WTC11 (cell line): ENCODE results near the gene ITGA8. TPM values are rescaled to one million over a fixed set of nuclear protein-coding genes. Genes with fewer than 3 reads are reported as not detected.

ENCODE experiments used
- ATAC-seq: fragments of 200-7000 bp; cut with Tn5 transposase; 2 replicates; pipeline ENCODE4 v1.10.0; 2021; ENCODE audit warnings: mild to moderate bottlenecking, moderate library complexity
- CTCF ChIA-PET: fragments of 300-600 bp; sonication (Branson Sonifier 250); formaldehyde crosslinking; loops from one replicate; lab custom pipeline; 2021; ENCODE audit warnings: antibody characterized with exemption; lab: Charles Lee
- POLR2A ChIA-PET: fragments of 350-600 bp; sonication (Branson Sonifier 250); formaldehyde crosslinking; loops from one replicate; lab custom pipeline; 2021; ENCODE audit warnings: antibody characterized with exemption; lab: Charles Lee
- DNase-seq: peaks from one replicate; pipeline ENCODE4 v3.0.0; 2021; ENCODE audit warnings: low spot score
- H3K27ac Mint-ChIP-seq: 2 replicates; pipeline ENCODE4 v1.8.0; 2021; ENCODE audit warnings: mixed read lengths
- H3K27me3 Mint-ChIP-seq: 2 replicates; pipeline ENCODE4 v1.8.0; 2021; ENCODE audit warnings: low read depth, mild to moderate bottlenecking, moderate library complexity, mixed read lengths
- H3K36me3 Mint-ChIP-seq: 2 replicates; pipeline ENCODE4 v1.8.0; 2021; ENCODE audit warnings: mixed read lengths
- H3K4me1 Mint-ChIP-seq: 2 replicates; pipeline ENCODE4 v1.8.0; 2022; ENCODE audit warnings: mixed read lengths
- H3K4me3 Mint-ChIP-seq: 2 replicates; pipeline ENCODE4 v1.8.0; 2021; ENCODE audit warnings: mild to moderate bottlenecking, moderate library complexity, mixed read lengths
- H3K9me3 Mint-ChIP-seq: 2 replicates; pipeline ENCODE4 v1.8.0; 2021; ENCODE audit warnings: mixed read lengths
- AFF4 ChIP-seq: sonication (generic); formaldehyde crosslinking; IDR thresholded peaks from 2 replicates; pipeline ENCODE4 v1.8.1; 2023; ENCODE audit warnings: mild to moderate bottlenecking, missing genetic modification reagents, borderline replicate concordance
- ATF6 ChIP-seq: sonication (generic); formaldehyde crosslinking; IDR thresholded peaks from 2 replicates; pipeline ENCODE4 v1.8.1; 2023; ENCODE audit warnings: mild to moderate bottlenecking, missing genetic modification reagents
- E2F1 ChIP-seq: sonication (generic); formaldehyde crosslinking; IDR thresholded peaks from 2 replicates; pipeline ENCODE4 v1.8.0; 2022; ENCODE audit warnings: mild to moderate bottlenecking, missing genetic modification reagents
- EMX1 ChIP-seq: fragments of 250-450 bp; sonication (Bioruptor Pico); IDR thresholded peaks from 2 replicates; pipeline ENCODE4 v1.8.0; 2021; ENCODE audit warnings: mild to moderate bottlenecking
- ETV6 ChIP-seq: sonication (generic); formaldehyde crosslinking; IDR thresholded peaks from 2 replicates; pipeline ENCODE4 v1.8.1; 2022; ENCODE audit warnings: mild to moderate bottlenecking, missing genetic modification reagents
- HMGA2 ChIP-seq: fragments of 250-450 bp; sonication (Bioruptor Pico); IDR thresholded peaks from 2 replicates; pipeline ENCODE4 v1.4.0; 2021; ENCODE audit warnings: mild to moderate bottlenecking, moderate library complexity
- IRF1 ChIP-seq: sonication (generic); formaldehyde crosslinking; IDR thresholded peaks from 2 replicates; pipeline ENCODE4 v1.8.0; 2023; ENCODE audit warnings: missing genetic modification reagents
- NFATC4 ChIP-seq: fragments of 250-450 bp; sonication (Bioruptor Pico); IDR thresholded peaks from 2 replicates; pipeline ENCODE4 v1.9.0; 2021; ENCODE audit warnings: mild to moderate bottlenecking
- NR2C2 ChIP-seq: sonication (generic); formaldehyde crosslinking; IDR thresholded peaks from 2 replicates; pipeline ENCODE4 v1.8.0; 2022; ENCODE audit warnings: mild to moderate bottlenecking, missing genetic modification reagents
- NR3C1 ChIP-seq: sonication (generic); formaldehyde crosslinking; conservative IDR thresholded peaks from 2 replicates; pipeline ENCODE4 v1.8.1; 2023; ENCODE audit warnings: low read depth, mild to moderate bottlenecking, missing genetic modification reagents
- PRRX2 ChIP-seq: fragments of 250-450 bp; sonication (Bioruptor Pico); IDR thresholded peaks from 2 replicates; pipeline ENCODE4 v1.8.0; 2021; ENCODE audit warnings: mild to moderate bottlenecking
- SOX15 ChIP-seq: fragments of 250-450 bp; sonication (Bioruptor Pico); IDR thresholded peaks from 2 replicates; pipeline ENCODE4 v1.9.0; 2021; ENCODE audit warnings: mild to moderate bottlenecking
- USF1 ChIP-seq: sonication (generic); formaldehyde crosslinking; IDR thresholded peaks from 2 replicates; pipeline ENCODE4 v1.8.0; 2022; ENCODE audit warnings: mild to moderate bottlenecking, missing genetic modification reagents
- ZBTB21 ChIP-seq: sonication (generic); formaldehyde crosslinking; IDR thresholded peaks from 2 replicates; pipeline ENCODE4 v1.8.1; 2023; ENCODE audit warnings: mild to moderate bottlenecking, missing genetic modification reagents, borderline replicate concordance
- total RNA-seq: library from RNA; stranded (reverse); gene quantifications from 3 replicates; pipeline ENCODE4 v1.2.3, GENCODE V29; 2021
- TF ChIP-seq, protein P1 (sequence below): fragments of 250-450 bp; sonication (Bioruptor Pico); conservative IDR thresholded peaks from 2 replicates; pipeline ENCODE4 v1.9.0; 2021; ENCODE audit warnings: mild to moderate bottlenecking
- TF ChIP-seq, protein P2 (sequence below): fragments of 250-450 bp; sonication (Bioruptor Pico); IDR thresholded peaks from 2 replicates; pipeline ENCODE4 v1.9.0; 2021; ENCODE audit warnings: mild to moderate bottlenecking
- TF ChIP-seq, protein P3 (sequence below): sonication (generic); formaldehyde crosslinking; IDR thresholded peaks from 2 replicates; pipeline ENCODE4 v1.8.0; 2022; ENCODE audit warnings: mild to moderate bottlenecking, missing genetic modification reagents

The ITGA8 gene
- total RNA-seq, 1 experiment from 2014 or later = not detected

DNA sequence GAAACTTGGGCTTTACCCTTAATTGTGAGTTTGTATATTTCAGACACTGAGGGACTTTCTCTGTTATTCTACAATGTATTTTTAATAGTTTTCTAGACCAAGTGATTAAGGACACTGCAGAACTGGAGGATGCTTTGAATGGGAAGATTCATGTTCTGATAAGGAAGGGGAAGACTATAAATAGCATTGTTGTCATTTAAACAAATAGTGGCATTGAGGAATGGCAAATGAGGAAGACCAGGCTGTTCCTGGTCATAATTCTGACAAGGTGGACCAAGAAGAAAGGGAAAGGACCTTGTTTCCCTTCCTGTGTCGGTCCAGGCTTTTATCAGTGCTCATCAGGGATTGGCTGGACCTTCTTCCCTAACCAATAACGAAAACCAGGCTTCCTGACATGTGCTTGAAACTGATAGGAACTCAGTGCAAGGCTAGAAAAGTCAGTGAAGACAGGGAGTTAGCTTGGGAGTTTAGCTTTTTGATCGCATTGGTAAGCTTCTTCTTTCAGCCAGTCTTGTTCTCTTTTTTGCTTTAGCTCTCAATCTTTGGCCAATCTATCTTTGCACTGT, 116.2 kb downstream of the ITGA8 start (continued):
- TF ChIP-seq, protein P1, sequence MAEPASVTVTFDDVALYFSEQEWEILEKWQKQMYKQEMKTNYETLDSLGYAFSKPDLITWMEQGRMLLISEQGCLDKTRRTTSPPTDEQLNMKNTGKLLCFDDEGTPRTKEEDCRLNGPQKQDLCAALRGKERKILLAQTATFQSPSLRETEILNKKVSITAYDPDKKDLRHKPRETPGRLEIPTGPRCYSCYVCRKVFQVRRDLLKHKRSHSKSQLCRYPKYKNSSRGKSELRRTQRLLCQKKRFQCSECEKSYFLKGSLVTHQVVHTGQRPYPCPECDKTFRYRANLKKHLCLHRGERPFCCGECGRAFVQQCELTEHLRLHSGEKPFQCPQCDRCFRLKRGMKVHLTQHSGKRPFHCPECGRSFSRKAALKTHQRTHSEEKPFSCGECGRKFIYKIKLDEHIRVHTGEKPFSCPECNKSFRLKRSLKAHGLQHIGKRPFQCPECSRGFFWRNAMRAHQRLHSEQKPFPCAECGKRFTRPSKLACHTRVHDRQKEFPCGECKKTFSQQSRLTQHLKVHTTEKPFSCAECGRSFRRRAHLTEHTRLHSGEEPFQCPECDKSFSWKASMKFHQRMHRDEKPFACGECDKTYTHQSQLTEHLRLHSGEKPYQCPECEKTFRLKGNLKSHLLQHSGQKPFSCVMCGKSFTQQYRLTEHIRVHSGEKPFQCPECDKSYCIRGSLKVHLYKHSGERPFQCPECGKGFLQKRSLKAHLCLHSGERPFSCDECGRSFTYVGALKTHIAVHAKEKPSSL (CRISPR knock-in tag) = no peak
- TF ChIP-seq SOX15 (CRISPR knock-in tag) (no peak), ETV6 (CRISPR knock-in tag) (no peak), NR2C2 (CRISPR knock-in tag) (no peak), USF1 (CRISPR knock-in tag) (no peak), HMGA2 (no peak)

- Mint-ChIP-seq H3K27me3 (peaks cover 4% of the 10 kb centered on the region), H3K4me3 (no peak overlapping the region)
- POLR2A ChIA-PET = no interaction called here
Observed at GRCh38 chr10:15601819-15602218, 117.9 kb downstream of the ITGA8 start.

More at GRCh38 chr10:15601819-15602218, 117.9 kb downstream of the ITGA8 start:
- Mint-ChIP-seq H3K9me3 (no peaks in the 10 kb centered on the region), H3K4me1 (peaks cover 4% of the 10 kb centered on the region; the same call in 1 of the 2 replicates), H3K27ac (no peak overlapping the region), H3K36me3 (no peaks in the 10 kb centered on the region)
- CTCF ChIA-PET = interaction anchor here (1.0 kb wide), 1 partner anchor 48 kb away, joined by 5 read pairs; no protein-coding TSS in a partner anchor
- no peak for TF ChIP-seq PRRX2 (CRISPR knock-in tag)
- TF ChIP-seq NFATC4 (CRISPR knock-in tag) = no peak
- TF ChIP-seq E2F1 = no peak
- TF ChIP-seq, protein P2, sequence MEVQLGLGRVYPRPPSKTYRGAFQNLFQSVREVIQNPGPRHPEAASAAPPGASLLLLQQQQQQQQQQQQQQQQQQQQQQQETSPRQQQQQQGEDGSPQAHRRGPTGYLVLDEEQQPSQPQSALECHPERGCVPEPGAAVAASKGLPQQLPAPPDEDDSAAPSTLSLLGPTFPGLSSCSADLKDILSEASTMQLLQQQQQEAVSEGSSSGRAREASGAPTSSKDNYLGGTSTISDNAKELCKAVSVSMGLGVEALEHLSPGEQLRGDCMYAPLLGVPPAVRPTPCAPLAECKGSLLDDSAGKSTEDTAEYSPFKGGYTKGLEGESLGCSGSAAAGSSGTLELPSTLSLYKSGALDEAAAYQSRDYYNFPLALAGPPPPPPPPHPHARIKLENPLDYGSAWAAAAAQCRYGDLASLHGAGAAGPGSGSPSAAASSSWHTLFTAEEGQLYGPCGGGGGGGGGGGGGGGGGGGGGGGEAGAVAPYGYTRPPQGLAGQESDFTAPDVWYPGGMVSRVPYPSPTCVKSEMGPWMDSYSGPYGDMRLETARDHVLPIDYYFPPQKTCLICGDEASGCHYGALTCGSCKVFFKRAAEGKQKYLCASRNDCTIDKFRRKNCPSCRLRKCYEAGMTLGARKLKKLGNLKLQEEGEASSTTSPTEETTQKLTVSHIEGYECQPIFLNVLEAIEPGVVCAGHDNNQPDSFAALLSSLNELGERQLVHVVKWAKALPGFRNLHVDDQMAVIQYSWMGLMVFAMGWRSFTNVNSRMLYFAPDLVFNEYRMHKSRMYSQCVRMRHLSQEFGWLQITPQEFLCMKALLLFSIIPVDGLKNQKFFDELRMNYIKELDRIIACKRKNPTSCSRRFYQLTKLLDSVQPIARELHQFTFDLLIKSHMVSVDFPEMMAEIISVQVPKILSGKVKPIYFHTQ (CRISPR knock-in tag) = no peak
- TF ChIP-seq SOX15 (CRISPR knock-in tag) = no peak
- no peak for TF ChIP-seq EMX1 (CRISPR knock-in tag)
- TF ChIP-seq, protein P3, sequence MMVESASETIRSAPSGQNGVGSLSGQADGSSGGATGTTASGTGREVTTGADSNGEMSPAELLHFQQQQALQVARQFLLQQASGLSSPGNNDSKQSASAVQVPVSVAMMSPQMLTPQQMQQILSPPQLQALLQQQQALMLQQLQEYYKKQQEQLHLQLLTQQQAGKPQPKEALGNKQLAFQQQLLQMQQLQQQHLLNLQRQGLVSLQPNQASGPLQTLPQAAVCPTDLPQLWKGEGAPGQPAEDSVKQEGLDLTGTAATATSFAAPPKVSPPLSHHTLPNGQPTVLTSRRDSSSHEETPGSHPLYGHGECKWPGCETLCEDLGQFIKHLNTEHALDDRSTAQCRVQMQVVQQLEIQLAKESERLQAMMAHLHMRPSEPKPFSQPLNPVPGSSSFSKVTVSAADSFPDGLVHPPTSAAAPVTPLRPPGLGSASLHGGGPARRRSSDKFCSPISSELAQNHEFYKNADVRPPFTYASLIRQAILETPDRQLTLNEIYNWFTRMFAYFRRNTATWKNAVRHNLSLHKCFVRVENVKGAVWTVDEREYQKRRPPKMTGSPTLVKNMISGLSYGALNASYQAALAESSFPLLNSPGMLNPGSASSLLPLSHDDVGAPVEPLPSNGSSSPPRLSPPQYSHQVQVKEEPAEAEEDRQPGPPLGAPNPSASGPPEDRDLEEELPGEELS (CRISPR knock-in tag) = no peak
- no peak for TF ChIP-seq NR3C1 (CRISPR knock-in tag)
- no peak for TF ChIP-seq AFF4 (CRISPR knock-in tag)
- TF ChIP-seq ZBTB21 (CRISPR knock-in tag) = no peak
- no peak for TF ChIP-seq IRF1 (CRISPR knock-in tag)
- no peak for TF ChIP-seq NR2C2 (CRISPR knock-in tag)
- TF ChIP-seq USF1 (CRISPR knock-in tag) = no peak
- no peak for TF ChIP-seq ATF6
- no peak for DNase-seq
- ATAC-seq = no peak
